HG02571 (cell line): ENCODE measurements around the gene SCT.
A peak's percentile ranks its signal among the peaks of the same experiment; 100 is the strongest.

Experiments used
- ATAC-seq: cut with Tn5 transposase; IDR thresholded peaks from one replicate; pipeline ENCODE4 v1.9.1; 2021; ENCODE audit warnings: mild to moderate bottlenecking, moderate library complexity; ENCODE audit not compliant: unreplicated experiment

SCT gene

DNA sequence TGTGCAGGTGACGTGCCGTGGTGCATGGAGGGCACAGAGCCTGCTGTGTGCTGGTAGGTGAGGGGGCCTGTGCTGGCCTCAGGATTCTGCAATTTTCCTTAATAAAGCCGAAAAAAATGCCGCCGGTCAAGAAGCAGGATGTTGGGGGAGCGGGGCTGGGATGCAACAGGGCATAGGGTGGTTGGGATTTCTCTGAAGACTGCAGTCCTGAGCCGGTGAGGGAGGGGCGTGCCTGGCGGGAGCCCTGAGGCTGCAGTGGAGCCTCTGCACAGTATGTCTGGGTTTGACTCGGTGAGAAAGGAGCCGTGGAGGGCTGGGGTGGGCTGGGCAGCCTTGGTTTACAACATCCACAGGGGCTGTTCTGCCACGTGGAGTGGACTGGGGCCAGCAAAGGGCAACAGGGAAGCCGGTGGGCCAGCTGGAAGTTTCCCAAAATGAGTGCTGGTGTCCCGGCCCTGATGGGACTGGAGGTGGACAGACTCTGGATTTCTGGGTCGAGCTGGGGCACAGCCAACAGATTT is 3.6 kb downstream of the SCT start:
- ATAC-seq: no peak

DNA sequence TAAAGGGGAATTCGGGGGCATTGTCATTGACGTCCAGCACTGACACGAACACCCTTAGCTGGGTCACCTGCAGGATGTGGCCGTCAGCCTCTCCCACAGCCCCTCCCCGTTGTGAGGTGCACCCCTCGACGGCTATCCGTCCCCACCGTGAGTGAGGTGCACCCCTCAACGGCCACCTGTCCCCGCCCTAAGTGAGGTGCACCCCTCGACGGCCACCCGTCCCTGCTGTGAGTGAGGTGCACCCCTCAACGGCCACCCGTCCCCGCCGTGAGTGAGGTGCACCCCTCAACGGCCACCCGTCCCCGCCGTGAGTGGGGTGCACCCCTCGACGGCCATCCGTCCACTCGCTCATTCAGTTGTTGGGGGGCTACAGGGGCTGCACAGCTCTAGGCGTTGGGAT is 5.1 kb downstream of the SCT start:
- ATAC-seq: no peak

GRCh38 chr11:620935-621814 is 5.8 kb downstream of the SCT start:
- ATAC-seq: no peak

DNA sequence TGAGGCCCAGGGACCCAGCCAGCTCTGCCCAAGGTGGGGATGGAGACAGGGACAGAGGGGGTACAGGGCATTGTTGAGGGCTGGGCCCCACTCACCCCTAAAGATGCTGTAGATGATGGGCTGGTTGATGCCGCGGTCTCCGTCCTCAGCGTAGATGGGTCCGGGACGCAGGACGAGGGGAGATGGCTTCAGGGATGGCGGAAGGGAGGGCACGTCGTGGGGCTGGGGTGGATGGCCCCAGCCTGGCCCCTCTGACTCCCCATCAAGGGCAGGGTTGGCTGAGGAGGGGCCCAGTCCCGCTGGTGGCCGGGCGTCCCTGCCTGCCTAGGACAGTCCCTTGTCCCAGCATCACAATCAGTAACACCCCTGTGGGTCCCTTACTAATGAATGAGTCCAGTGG is 6.8 kb downstream of the SCT start:
- no peak for ATAC-seq

DNA sequence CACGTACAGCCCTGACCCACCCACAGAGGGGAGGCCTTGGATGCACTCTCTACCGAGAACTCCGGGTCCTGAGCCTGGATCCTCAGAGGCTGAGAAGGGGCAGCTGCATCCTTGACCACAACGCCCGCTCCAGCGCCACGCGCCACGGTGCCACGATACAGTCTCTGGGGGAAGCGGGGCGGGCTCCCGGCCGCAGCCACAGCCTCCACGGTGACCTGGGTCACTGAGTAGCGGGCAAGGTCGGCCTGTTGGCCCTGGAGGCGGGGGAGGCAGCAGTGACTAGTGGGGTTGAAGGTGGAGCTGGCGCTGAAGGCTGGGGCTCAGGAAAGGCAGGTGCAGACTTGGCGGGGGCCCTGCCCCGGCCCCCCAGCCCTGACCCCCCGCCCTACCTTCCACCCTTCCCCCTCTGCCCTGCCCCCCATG is 7.3 kb downstream of the SCT start:
- no peak for ATAC-seq

DNA sequence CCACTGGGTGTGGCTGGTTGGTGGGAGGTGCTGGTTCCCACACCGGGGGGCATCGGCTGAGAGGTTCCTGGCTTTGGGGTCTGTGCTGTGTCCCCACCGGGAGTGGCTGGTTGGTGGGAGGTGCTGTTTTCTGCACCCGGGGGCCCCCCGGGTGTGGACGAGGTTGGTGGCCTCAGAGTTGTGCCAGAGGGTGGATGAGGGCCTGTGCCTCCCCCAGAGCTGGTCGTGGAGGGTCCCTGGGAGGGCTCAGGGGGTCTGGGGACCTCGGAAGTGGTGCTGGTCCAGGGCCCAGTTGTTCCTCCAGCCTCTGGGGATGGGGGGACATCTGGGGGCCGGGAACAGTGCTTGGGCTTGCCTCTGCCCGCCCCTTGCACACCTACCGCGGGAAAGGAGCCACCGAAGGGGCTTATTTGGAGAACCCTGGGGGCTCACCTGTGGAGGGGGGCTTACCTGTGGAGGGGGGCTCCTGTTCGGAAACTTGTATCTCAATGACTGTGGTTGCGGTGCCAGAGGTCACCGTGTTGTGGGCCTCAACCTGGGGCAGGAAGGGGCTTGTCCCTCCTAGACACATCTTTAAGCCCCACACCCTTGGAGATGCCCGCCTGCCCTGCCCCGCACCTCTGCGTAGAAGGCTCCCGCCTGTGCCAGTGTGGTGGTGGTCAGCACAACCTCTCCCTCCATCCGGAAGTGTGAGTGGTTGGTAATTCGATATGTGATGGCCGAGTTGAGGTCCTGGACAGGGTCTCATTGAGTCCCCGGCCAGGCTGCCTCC is 7.9 kb downstream of the SCT start:
- no peak for ATAC-seq

- no peak for ATAC-seq
These were observed 8.9 kb downstream of the SCT start for GRCh38 chr11:617912-618682.

GRCh38 chr11:617199-617911 is 9.6 kb downstream of the SCT start:
- no peak for ATAC-seq

GRCh38 chr11:616320-617198 is 10.4 kb downstream of the SCT start:
- no peak for ATAC-seq

DNA sequence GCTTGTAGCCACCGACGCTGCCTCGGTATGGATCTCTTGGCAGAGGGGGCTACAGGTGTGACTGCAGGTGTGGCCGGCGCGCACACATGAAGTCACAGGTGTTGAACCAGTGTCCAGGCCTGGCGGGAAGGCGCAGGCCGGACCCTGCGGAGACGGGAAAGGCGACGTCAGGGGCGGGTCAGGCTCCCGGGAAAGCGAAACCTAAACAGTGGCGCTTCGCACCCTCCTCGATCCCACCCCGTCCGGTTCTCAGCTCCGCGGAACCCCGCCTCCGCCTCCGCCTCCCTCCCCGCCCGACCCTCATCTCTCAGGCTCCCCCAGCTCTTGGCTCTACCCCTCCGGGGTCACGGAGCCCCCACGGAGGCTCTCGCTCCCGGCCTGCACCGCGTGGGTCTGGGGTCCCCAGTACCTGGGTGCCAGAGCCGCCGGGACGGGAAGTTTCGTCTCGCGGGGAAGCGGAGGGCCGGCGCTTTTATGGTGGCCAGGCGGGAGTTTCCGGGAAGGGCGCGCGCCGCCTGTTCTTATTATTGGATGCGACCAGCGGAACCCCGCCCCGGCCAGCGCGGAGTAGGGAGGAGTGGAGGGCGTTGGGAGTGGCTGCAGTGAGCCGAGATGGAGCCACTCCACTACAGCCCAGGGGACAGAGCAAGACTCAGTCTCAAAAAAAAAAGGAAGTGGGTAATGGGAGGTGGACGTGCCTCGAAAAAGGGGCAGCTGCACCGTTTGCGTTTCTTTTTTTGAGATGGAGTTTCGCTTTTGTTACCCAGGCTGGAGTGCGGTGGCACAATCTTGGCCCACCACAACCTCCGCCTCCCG is 11.3 kb downstream of the SCT start, which contains the start of gene IRF7:
Gene IRF7 (minus strand): TSS at position 447 of the 816 bp plus-strand sequence. CDS start 586 bp downstream, outside the sequence.
- peak; percentile 68 for ATAC-seq

- peak; percentile 3 for ATAC-seq
These were observed 12.1 kb downstream of the SCT start for GRCh38 chr11:614623-615503.

- no peak for ATAC-seq
These were observed 12.9 kb downstream of the SCT start for GRCh38 chr11:614021-614622.

GRCh38 chr11:613369-613968 is 13.5 kb downstream of the SCT start:
- no peak for ATAC-seq

GRCh38 chr11:612961-613300 is 14.1 kb downstream of the SCT start:
- ATAC-seq: no peak

DNA sequence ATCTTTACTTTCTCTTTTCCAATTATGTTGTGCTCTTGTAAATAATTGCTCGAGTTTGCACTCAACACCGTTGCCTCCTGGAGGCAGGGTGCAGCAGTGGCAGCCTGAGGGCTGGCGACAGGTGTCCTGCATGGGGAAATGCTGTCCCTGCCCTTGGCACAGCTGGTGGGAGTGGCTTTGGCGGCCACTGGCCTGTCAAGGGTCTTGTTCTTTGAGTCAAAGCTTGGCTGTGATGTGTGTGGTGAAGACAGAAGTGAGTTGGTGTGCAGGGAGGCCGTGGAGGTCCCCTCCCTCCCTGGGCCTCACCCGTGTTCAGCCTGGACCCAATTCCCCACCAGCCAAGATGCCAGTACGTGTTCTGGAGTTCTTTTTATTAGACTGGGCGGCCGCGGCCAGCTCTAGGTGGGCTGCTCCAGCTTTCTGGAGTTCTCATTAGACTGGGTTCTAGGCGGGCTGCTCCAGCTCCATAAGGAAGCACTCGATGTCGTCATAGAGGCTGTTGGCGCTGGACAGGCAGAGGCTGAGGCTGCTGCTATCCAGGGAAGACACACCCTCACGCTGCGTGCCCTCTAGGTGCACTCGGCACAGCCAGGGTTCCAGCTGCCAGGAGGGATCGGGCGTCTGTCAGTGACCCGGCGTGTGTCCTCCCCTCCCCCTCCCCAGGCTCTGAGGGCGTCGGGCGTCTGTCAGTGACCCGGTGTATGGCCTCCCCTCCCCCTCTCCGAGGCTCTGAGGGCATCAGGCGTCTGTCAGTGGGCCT is 14.6 kb downstream of the SCT start:
- ATAC-seq: no peak
